Measurements from ENCODE around the gene CD7.

The CD7 gene

GRCh38 chr17:82346342-82347300 lies 29.2 kb upstream of the CD7 start:
- TF ChIP-seq, protein P1, sequence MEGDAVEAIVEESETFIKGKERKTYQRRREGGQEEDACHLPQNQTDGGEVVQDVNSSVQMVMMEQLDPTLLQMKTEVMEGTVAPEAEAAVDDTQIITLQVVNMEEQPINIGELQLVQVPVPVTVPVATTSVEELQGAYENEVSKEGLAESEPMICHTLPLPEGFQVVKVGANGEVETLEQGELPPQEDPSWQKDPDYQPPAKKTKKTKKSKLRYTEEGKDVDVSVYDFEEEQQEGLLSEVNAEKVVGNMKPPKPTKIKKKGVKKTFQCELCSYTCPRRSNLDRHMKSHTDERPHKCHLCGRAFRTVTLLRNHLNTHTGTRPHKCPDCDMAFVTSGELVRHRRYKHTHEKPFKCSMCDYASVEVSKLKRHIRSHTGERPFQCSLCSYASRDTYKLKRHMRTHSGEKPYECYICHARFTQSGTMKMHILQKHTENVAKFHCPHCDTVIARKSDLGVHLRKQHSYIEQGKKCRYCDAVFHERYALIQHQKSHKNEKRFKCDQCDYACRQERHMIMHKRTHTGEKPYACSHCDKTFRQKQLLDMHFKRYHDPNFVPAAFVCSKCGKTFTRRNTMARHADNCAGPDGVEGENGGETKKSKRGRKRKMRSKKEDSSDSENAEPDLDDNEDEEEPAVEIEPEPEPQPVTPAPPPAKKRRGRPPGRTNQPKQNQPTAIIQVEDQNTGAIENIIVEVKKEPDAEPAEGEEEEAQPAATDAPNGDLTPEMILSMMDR (IDR thresholded peaks at IDR 0.05; ENCODE audit: low read length), result no peak
- no peak for TF ChIP-seq EZH2 (IDR thresholded peaks at IDR 0.05; ENCODE audit: borderline replicate concordance, low read length)
- Histone ChIP-seq H3F3A (ENCODE audit: insufficient read depth, low read length) (no peaks in the 10 kb centered on the region; the same call in 1 of the 2 replicates), H3K79me2 (ENCODE audit: insufficient read depth, low read length) (no peaks in the 10 kb centered on the region), H3K36me3 (ENCODE audit: insufficient read depth, low read length) (no peaks in the 10 kb centered on the region), H3K27ac (ENCODE audit: low read depth, low read length, poor library complexity, severe bottlenecking) (no peak overlapping the region), H3K27me3 (ENCODE audit: insufficient read depth, low read length) (peaks cover 7% of the 10 kb centered on the region; the same call in 1 of the 2 replicates), H3K9me3 (ENCODE audit: low read length) (no peaks in the 10 kb centered on the region), H3K4me1 (ENCODE audit: insufficient read depth, low read length, severe bottlenecking) (peaks cover 30% of the 10 kb centered on the region), H3K9ac (ENCODE audit: low read length) (no peak overlapping the region), H3K4me2 (ENCODE audit: low read length) (peak overlapping the region; percentile 14; the same call in 1 of the 2 replicates), H4K20me1 (ENCODE audit: insufficient read depth, low read length) (no peaks in the 10 kb centered on the region), H3K9me2 (ENCODE audit: low read depth, low read length) (no peaks in the 10 kb centered on the region), H3K4me3 (ENCODE audit: low read depth, low read length, poor library complexity, severe bottlenecking) (no peak overlapping the region), H2AFZ (ENCODE audit: low read length) (no peak overlapping the region)

- Histone ChIP-seq H4K20me1 (ENCODE audit: insufficient read depth, low read length) (no peaks in the 10 kb centered on the region), H3K9me3 (ENCODE audit: low read length) (no peaks in the 10 kb centered on the region), H3K27me3 (ENCODE audit: insufficient read depth, low read length) (peaks cover 7% of the 10 kb centered on the region; the same call in 1 of the 2 replicates), H3K9ac (ENCODE audit: low read length) (no peak overlapping the region), H3K79me2 (ENCODE audit: insufficient read depth, low read length) (no peaks in the 10 kb centered on the region), H3K4me1 (ENCODE audit: insufficient read depth, low read length, severe bottlenecking) (peaks cover 18% of the 10 kb centered on the region), H3K27ac (ENCODE audit: low read depth, low read length, poor library complexity, severe bottlenecking) (no peak overlapping the region), H2AFZ (ENCODE audit: low read length) (no peak overlapping the region), H3K4me2 (ENCODE audit: low read length) (no peak overlapping the region), H3K9me2 (ENCODE audit: low read depth, low read length) (no peaks in the 10 kb centered on the region), H3K4me3 (ENCODE audit: low read depth, low read length, poor library complexity, severe bottlenecking) (no peak overlapping the region), H3K36me3 (ENCODE audit: insufficient read depth, low read length) (no peaks in the 10 kb centered on the region; the same call in 1 of the 2 replicates), H3F3A (ENCODE audit: insufficient read depth, low read length) (no peaks in the 10 kb centered on the region; the same call in 1 of the 2 replicates)
- TF ChIP-seq EZH2 (IDR thresholded peaks at IDR 0.05; ENCODE audit: borderline replicate concordance, low read length), result no peak
- TF ChIP-seq, protein P1 (IDR thresholded peaks at IDR 0.05; ENCODE audit: low read length), result no peak
Observed at GRCh38 chr17:82345151-82345976, 28.0 kb upstream of the CD7 start.

DNA sequence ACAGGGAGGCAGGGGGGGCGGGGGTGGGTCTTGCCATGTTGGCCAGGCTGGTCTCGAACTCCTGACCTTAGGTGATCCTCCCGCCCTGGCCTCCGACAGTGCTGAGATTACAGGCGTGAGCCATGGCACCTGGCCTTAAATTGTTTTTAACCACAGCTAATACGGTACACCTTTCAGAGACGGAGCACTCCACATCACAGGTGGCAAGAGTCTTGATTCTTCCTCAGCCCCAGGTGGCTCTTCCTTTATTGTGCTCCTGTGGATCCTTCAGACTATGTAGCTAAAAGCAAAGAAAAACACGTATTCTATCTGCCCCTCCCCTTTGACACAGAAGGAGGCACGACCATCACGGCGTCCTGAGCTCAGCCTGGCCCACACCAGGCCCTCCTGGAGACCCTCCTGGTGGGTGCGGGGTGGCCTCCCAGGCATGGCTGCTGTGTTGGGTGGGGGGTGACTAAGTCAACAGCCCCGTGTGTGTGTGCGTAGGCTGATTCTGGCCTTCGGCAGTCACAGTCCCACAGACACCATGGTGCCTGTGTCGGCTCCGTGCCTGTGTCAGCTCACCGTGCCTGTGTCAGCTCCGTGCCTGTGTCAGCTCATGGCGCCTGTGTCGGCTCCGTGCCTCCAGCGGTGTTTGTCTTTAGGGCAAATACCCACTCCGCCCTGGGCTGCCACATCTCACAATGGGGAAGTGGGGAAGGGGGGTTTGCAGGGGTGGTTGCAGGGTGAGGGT lies 26.9 kb upstream of the CD7 start:
- Histone ChIP-seq H3K9ac (ENCODE audit: low read length) (no peak overlapping the region), H4K20me1 (ENCODE audit: insufficient read depth, low read length) (no peaks in the 10 kb centered on the region), H3K4me3 (ENCODE audit: low read depth, low read length, poor library complexity, severe bottlenecking) (no peak overlapping the region)

More for the DNA sequence above, 26.9 kb upstream of the CD7 start:
- no peak overlapping the region for H2AFZ ChIP-seq (ENCODE audit: low read length)
- H3K27me3 ChIP-seq (ENCODE audit: insufficient read depth, low read length), result peaks cover 7% of the 10 kb centered on the region; the same call in 1 of the 2 replicates
- H3K4me2 ChIP-seq (ENCODE audit: low read length), result no peak overlapping the region
- peaks cover 9% of the 10 kb centered on the region for H3K4me1 ChIP-seq (ENCODE audit: insufficient read depth, low read length, severe bottlenecking)
- H3K9me2 ChIP-seq (ENCODE audit: low read depth, low read length), result no peaks in the 10 kb centered on the region
- no peak overlapping the region for H3K27ac ChIP-seq (ENCODE audit: low read depth, low read length, poor library complexity, severe bottlenecking)
- no peaks in the 10 kb centered on the region for H3K9me3 ChIP-seq (ENCODE audit: low read length)
- H3K79me2 ChIP-seq (ENCODE audit: insufficient read depth, low read length), result no peaks in the 10 kb centered on the region
- no peak for TF ChIP-seq EZH2 (IDR thresholded peaks at IDR 0.05; ENCODE audit: borderline replicate concordance, low read length)
- TF ChIP-seq, protein P1 (IDR thresholded peaks at IDR 0.05; ENCODE audit: low read length), result no peak
- H3F3A ChIP-seq (ENCODE audit: insufficient read depth, low read length), result no peaks in the 10 kb centered on the region; the same call in 1 of the 2 replicates
- no peaks in the 10 kb centered on the region; the same call in 1 of the 2 replicates for H3K36me3 ChIP-seq (ENCODE audit: insufficient read depth, low read length)

Measured in OCI-LY1 (cell line).